Transverse colon (tissue), 3 donors: ENCODE measurements around the gene RIPOR3.

Source experiments
- EP300 ChIP-seq: sonication (generic); formaldehyde crosslinking; IDR thresholded peaks from one replicate; pipeline ENCODE4 v1.6.1; 2017; ENCODE audit warnings: antibody characterized with exemption, low read depth
- POLR2A ChIP-seq: fragments of 450-650 bp; IDR thresholded peaks from one replicate; pipeline ENCODE4 v1.6.1; 2016; ENCODE audit warnings: antibody characterized with exemption, mild to moderate bottlenecking, moderate library complexity
- TF ChIP-seq, protein P1 (sequence below), 5 experiments: fragments of 200-600 bp in 3 of 5; fragments of 450-650 bp in 2 of 5; sonication (generic) in 3 of 5; IDR thresholded peaks; 1 replicate in 2 of 5; 2 replicates in 3 of 5; pipeline ENCODE4 v1.5.1; 2016 to 2017; ENCODE audit warnings: antibody characterized with exemption in 5 of 5, inconsistent platforms in 3 of 5, mild to moderate bottlenecking in 2 of 5, moderate library complexity in 1 of 5

DNA sequence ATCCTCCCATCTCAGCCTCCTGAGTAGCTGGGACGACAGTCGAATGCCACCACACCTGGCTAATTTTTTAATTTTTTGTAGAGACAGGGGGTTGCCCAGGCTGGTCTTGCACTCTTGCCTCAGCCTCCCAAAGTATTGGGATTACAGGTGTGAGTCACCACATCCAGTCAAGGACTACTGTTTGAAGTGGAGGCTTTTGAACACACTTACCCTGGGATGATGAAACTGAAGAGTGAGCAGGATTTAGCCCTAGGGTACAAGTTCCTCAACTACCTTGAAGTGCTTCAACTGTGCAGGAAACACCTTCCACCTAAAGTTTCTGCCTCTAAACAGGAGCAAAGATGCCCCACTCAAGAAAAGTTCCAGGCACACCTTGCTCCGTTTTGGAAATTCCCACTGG lies 24.4 kb upstream of the RIPOR3 start:
- TF ChIP-seq, protein P1, sequence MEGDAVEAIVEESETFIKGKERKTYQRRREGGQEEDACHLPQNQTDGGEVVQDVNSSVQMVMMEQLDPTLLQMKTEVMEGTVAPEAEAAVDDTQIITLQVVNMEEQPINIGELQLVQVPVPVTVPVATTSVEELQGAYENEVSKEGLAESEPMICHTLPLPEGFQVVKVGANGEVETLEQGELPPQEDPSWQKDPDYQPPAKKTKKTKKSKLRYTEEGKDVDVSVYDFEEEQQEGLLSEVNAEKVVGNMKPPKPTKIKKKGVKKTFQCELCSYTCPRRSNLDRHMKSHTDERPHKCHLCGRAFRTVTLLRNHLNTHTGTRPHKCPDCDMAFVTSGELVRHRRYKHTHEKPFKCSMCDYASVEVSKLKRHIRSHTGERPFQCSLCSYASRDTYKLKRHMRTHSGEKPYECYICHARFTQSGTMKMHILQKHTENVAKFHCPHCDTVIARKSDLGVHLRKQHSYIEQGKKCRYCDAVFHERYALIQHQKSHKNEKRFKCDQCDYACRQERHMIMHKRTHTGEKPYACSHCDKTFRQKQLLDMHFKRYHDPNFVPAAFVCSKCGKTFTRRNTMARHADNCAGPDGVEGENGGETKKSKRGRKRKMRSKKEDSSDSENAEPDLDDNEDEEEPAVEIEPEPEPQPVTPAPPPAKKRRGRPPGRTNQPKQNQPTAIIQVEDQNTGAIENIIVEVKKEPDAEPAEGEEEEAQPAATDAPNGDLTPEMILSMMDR (IDR thresholded peaks at IDR 0.05) = no peak
- TF ChIP-seq POLR2A (no peak), EP300 (no peak)
